RWPE2 (cell line): ENCODE measurements around the gene GDPD3.

Experiments
- ATAC-seq: fragments of 200-7000 bp; cut with Tn5 transposase; 3 replicates; pipeline ENCODE4 v1.9.1; 2021; ENCODE audit warnings: low read depth
- DNase-seq: peaks from one replicate; pipeline ENCODE4 v3.0.0-alpha.2; 2020; ENCODE audit warnings: low spot score
- H3K27ac ChIP-seq: fragments of 450-650 bp; 2 replicates; pipeline ENCODE4 v1.5.1; 2017; ENCODE audit warnings: mild to moderate bottlenecking; ENCODE audit not compliant: poor library complexity, severe bottlenecking
- H3K27me3 ChIP-seq: fragments of 250-450 bp; sonication (Bioruptor Pico); 2 replicates; pipeline ENCODE4 v1.5.1; 2021; ENCODE audit warnings: mild to moderate bottlenecking, moderate library complexity; ENCODE audit not compliant: insufficient read depth, poor library complexity, severe bottlenecking
- H3K36me3 ChIP-seq: fragments of 250-450 bp; sonication (Bioruptor Pico); 2 replicates; pipeline ENCODE4 v1.5.1; 2020; ENCODE audit warnings: low read depth, mild to moderate bottlenecking, moderate library complexity
- H3K4me1 ChIP-seq: fragments of 250-450 bp; sonication (Bioruptor Pico); 2 replicates; pipeline ENCODE4 v1.5.1; 2021; ENCODE audit warnings: mild to moderate bottlenecking, moderate library complexity; ENCODE audit not compliant: insufficient read depth, poor library complexity, severe bottlenecking
- H3K4me3 ChIP-seq: fragments of 250-450 bp; sonication (Bioruptor Pico); 2 replicates; pipeline ENCODE4 v1.5.1; 2021; ENCODE audit warnings: mild to moderate bottlenecking, moderate library complexity; ENCODE audit not compliant: severe bottlenecking
- H3K9me3 ChIP-seq: fragments of 250-450 bp; sonication (Bioruptor Pico); 2 replicates; pipeline ENCODE4 v1.5.1; 2021; ENCODE audit warnings: mild to moderate bottlenecking, moderate library complexity; ENCODE audit not compliant: severe bottlenecking
- CTCF ChIP-seq: fragments of 450-650 bp; IDR thresholded peaks from one replicate; pipeline ENCODE4 v1.5.1; 2017; ENCODE audit warnings: mild to moderate bottlenecking, moderate library complexity; ENCODE audit not compliant: poor library complexity, severe bottlenecking

Gene GDPD3

GRCh38 chr16:30054959-30055553 is 58.3 kb downstream of the GDPD3 start:
- Histone ChIP-seq H3K36me3 (peaks cover 27% of the 10 kb centered on the region), H3K4me3 (no peak overlapping the region), H3K9me3 (no peaks in the 10 kb centered on the region), H3K27me3 (no peaks in the 10 kb centered on the region), H3K27ac (peak overlapping the region; percentile 80), H3K4me1 (peaks cover 19% of the 10 kb centered on the region)
- DNase-seq (peak; percentile 64), ATAC-seq (peak; percentile 56)
- TF ChIP-seq CTCF = peak; percentile 63
